ENCODE data around the gene MCM6.
"Not testable (repeated sequence)": the region's sequence is repeated elsewhere in the genome, so short reads cannot be mapped to it uniquely, and the experiment has no call there.

Gene MCM6

DNA sequence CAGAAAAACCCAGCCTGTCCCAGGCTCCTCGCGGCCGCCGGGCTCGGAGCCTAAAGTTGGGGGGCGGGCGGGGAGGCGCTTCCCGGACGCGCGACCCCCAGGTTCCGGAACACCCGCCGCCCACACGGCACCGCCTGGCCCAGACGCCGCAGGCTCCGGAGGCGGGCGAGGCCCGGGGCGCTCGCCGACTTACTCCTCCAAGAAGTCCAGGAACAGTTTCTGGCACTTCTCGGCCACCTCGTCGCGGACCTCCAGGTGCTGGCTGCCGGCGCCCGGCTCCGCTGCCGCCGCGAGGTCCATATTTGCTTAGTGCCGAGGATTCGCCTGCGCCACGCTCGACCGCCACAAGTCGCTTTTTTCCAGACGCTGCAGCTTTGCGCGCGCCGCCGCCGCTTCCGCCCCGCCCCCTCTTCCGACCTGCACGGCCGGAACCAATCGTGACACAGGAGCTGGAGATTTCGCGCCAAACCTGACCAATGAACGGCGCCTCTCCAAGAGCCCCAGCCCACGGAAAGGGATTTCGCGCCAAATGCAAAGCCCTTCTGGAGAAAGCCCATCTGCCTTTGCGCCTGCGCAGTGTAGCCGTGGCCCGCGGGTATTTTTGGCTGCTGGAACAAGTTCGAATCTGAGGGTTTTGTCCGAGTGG is at the start of gene MCM6:
Gene MCM6 (minus strand): TSS at position 378 of the 646 bp plus-strand sequence. CDS start 78 bp downstream, at position 300.
- DNase-seq (ENCODE audit: low read depth in 2 of 2, low spot score in 1 of 2), result peak; percentile 96 to 97

DNA sequence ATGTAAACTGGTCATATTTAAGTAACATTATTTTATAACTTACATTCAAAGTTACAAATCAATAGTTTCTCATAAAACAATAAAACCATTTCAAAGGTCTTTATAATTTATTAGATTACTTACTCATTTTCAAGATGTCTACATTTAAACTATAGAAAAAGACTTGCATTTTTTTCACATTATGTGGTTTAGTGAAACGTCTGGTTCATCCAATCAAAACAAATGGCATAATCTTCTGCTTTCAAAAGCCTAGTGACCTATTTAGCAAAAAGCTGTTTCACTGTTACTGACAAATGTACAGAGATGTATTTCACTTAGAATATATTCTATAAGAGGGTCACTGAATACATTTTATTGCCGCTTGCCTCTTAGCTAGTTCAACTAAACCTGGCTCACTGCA is 49.3 kb upstream of the MCM6 start:
- DNase-seq (ENCODE audit: low read depth in 2 of 2, low spot score in 1 of 2), result no peak

DNA sequence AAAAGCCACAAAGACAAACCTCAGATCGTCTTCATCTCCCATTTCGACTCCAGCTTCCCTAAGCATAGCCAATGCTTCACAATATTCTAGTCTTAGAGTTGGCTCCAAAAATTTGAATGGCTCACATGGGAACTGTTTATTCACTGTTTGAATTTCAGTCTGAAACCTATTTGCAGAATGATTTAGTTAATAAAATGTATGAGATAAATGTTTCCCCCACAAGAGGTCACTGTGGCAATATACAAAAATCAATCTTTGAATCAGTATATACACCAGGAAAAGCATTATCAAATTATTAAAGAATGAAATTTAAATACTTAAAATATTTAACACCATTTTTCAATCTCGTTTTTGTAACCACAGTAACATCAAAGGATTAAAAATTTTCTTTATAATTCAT is 40.0 kb upstream of the MCM6 start:
- DNase-seq (ENCODE audit: low read depth in 2 of 2, low spot score in 1 of 2), result no peak

DNA sequence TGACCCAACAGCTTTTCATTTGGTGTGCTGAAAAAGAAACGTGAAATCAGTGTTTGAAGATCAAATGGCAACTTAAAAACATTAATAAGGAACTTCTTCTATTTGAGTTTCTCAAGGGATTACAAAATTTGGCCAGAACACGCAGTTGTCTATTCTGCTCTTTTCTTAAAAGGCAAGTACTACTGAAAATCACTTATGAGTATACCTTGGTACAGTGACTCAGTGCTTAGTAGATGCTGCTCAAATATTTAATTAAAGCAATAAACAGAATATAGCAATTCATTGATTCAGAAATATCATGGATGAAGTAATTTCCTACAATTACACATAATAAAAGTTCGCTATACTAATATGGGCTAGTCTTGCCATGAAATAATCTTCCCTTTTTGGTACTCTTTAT is 38.2 kb upstream of the MCM6 start:
- no peak for DNase-seq (ENCODE audit: low read depth in 2 of 2, low spot score in 1 of 2)

DNA sequence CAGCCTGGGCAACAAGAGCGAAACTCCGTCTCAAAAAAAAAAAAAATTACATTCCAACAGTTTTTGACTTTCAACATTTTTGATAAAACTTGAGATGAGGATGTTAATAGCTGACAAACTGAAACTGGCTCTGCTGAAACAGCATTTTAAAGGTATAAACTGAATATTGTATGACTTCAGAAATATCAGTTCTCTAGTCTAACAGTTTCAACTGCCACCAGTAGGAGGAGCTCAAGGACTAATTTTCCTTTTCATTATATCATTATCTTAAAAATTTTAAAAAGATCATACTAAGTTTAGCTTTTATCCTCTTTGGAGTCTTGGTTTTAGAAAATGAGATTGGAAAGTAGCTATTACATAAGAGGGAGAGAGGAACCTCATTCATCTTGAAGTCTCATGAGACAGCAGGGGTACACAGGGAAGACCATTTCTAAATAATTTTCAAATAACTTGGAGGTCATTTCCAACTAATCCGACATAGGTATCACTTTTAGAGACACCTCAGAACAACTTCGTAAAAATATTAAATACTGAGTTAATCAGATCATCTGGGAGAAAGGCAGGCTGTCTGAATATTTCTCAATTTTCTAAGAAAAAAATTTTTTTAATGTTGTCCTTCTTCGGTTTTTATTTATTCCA is 37.6 kb upstream of the MCM6 start:
- DNase-seq (ENCODE audit: low read depth in 2 of 2, low spot score in 1 of 2), result peak in 1 of 2 donors; percentile 27

DNA sequence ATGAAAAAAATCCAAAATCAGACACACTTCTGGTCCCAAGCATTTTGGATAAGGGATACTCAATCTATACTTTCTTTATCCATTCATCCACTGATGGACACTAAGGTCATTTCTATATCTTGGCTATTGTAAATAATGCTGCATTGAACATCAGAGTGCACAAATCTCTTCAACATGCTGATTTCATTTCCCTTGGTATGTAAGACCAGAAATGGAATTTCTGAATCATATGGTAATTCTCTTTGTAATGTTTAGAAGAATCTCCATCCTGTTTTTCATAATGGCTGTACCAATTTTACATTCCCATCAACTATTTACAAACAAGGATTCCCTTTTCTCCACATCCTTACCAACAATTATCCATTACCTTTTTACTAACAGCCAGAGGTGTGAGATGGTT is 33.7 kb upstream of the MCM6 start:
- DNase-seq (ENCODE audit: low read depth in 2 of 2, low spot score in 1 of 2), result no peak

DNA sequence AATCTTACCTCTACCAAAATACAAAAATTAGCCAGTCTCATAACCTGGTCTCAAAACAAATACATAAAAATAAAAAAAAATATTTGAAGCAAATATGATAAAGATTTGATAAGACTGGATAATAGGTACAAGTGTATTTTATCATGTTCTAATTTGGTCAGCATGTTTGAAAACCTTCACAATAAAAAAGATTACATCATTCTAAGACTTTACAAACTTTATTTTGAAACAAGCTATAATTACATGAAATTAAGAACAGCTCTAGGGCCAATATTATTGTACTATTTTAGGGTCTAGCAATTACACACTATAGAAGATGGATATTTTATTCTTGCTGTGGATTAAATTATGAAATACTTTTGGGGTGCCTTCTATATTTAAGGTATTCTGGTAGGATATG is 29.4 kb upstream of the MCM6 start:
- DNase-seq (ENCODE audit: low read depth in 2 of 2, low spot score in 1 of 2), result no peak

DNA sequence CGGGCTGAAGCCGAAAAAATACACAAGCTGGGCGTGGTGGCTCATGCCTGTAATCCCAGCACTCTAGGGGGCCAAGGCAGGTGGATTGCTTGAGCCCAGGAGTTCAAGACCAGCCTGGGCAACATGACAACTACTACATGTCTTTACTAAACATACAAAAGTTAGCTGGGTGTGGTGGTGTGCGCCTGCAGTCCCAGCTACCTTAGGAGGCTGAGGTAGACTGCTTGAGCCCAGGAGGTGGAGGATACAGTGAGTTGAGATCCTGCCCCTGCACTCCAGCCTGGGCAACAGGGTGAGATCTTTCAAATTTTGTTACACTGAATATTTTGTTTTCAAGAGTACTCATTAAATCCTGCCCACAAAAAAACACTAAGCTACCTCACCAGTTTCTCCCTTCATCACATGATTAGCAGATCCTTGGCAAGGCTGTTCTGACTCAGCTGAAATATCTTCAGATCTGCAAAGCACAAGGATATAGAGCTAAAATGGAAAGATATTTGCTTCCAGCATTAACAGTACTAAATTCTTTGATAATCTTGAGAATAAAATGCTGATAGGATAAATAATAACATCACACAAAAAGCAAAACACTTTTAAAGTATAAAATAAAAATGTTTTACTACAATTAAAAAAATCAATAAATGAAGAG is 28.2 kb upstream of the MCM6 start:
- no peak for DNase-seq (ENCODE audit: low read depth in 2 of 2, low spot score in 1 of 2)

DNA sequence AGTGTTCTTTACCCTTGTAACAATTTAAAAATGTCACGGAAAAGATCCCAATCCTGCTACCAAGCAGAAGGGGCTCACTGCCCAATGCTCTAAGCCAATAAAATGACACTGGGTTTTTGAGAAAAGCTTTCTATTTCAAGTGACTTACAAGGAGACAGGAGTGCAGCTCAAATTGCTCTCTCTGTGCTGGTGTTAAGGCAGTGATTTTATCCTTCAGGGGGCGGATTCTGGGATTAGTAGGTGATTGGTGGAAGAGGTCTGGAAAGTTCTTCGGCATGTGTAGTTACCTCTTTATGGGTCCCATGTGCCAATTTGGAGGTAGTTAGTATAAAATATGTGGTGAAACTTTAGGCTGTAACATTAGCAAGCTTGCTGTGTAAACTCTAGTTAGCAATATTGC is 27.4 kb upstream of the MCM6 start:
- DNase-seq (ENCODE audit: low read depth in 2 of 2, low spot score in 1 of 2), result no peak

DNA sequence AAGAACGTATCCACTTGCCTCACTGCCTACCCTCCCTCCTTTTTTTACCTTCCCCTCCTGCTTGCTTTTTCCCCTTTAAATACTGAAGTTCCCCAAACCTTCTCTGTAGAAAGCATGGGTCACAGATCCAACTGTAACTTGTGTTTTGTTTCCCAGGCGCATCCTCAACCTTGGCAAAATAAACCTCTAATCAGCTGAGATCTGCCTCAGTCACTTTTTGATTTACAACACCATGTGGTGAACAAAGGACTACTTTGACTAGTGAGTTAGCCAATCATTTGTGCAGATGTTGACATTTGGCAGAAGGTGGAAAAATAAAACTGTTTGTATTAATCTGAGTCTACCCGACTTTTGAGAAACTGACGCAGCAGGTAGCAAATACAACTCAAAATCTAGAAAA is 23.3 kb upstream of the MCM6 start:
- no peak for DNase-seq (ENCODE audit: low read depth in 2 of 2, low spot score in 1 of 2)

DNA sequence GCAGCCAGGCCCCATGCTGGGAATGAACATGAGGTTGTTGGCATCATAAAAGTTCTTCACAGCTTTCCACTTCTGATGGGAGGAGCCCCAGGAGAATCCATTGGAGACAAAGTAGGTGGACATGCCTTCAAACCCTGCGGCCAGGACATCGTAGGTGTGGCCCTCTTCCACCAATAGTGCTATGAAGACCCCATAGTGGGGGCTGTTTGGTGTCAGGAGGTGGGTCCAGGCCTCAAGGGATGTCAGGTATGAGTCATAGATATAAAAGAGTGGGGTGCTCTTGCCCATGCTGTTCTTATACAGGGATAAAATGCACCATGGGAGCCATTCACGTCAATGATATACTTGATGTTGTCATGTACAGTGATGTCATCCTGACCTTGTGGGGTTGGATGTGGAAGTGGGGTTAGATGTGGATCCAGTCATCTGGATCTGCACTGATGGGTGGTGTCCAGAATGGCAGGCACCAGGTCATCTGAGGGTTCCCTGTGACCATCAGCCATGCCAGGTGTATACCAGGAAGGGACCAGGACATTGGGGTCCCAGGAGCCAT is 22.1 kb upstream of the MCM6 start:
- DNase-seq (ENCODE audit: low read depth in 2 of 2, low spot score in 1 of 2), result no peak

DNA sequence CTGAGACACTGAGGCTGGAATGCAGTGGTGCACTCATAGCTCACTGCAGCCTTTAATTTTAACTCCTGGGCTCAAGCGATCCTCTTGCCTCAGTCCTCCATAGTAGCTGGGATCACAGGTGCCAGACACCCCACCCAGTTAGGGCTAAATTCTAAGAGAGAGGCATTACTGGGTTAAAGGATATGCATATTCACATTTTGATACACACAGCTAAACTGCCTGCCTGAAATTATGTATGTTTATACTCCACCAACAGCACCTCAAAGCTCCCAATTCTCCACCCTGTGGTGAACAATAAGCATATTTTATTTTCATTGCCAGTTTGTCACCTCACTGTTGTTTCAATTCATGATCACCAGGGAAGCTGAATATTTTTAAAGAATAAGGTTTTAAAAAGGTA is 18.7 kb upstream of the MCM6 start:
- DNase-seq (ENCODE audit: low read depth in 2 of 2, low spot score in 1 of 2), result no peak

DNA sequence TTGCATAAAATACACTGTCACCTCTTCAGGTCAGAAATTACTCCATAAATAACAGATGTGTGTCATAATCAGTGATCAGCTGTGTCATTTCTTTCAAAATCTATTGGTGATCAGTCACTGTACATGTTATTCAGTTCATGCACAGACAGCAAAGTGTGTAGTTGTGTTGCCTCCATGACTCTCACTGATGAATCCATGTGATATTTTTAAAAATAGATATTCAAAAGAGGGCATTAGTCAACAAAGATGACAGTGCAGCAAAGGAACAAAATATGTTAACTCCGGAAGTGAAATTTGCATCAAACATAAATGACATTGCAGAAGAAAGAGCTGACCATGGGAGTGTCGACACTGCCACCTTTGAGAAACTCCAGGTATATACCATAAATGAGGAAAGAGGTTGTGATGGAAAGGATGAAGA is 17.1 kb upstream of the MCM6 start:
- no peak for DNase-seq (ENCODE audit: low read depth in 2 of 2, low spot score in 1 of 2)

DNA sequence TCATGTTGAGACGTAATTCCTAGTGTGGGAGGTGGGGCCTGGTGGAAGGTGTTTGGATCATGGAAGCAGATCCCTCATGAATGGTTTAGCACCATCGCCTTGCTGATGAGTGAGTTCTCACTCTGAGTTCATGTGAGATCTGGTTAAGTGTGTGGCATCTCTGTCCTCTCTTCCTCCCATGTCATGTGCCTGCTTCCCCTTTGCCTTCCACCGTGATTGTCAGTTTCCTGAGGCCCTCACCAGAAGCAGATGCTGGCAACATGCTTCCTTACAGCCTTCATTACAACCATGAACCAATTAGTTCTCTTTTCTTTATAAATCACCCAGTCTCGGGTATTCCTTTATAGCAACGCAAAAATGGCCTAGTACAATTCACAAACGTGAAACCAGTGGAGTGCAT is 14.6 kb upstream of the MCM6 start:
- no peak for DNase-seq (ENCODE audit: low read depth in 2 of 2, low spot score in 1 of 2)

DNA sequence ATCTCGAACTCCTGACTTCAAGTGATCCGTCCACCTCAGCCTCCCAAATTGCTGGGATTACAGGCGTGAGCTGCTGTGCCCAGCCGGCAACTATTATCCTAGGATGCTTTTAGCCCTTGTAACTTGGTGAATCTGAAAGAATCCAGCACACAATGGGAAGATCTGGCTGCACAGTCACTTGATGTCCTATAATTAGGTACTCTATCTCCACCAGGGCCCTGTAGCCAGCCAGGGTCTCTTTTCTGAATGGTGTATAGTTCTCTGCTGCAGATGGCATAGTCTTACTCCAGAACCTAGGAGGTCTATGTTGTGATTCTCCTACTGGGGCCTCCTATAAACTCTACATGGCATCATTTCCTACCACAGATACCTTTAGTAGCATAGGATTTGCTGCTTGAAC is 13.9 kb upstream of the MCM6 start:
- no peak for DNase-seq (ENCODE audit: low read depth in 2 of 2, low spot score in 1 of 2)

DNA sequence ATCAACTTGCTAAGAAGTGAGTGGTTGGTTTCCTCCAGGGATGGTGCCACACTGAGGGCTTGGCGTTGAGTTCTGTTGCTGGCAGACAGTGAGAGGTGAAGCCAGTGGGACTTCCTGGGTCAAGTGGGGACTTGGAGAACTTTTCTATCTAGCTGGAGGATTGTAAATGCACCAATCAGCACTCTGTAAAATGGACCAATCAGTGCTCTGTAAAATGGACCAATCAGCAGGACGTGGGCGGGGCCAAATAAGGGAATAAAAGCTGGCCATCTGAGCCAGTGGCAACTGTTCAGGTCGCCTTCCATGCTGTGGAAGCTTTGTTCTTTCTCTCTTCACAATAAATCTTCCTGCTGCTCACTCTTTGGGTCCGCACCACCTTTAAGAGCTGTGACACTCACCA is 12.3 kb upstream of the MCM6 start:
- DNase-seq (ENCODE audit: low read depth in 2 of 2, low spot score in 1 of 2), result not testable (repeated sequence)

DNA sequence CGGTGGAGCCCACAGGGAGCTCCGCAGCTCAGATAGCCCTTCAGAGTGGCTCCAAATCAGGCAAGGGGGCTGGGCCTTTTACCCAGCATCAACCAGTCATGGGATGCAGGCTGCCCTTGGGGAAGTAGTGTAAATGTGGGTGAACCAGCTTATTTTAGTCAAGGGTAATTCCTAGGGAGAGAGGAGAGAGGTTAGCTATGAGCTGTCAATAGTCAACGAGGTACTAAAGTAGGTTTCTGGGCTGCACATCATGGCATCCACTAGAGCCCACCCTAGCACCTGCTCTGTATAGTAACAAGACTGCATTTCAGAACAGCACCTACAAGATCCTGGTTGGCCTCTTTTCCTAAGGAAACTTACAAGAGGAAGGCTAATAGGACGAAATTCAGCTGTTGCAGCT is 9.5 kb upstream of the MCM6 start:
- DNase-seq (ENCODE audit: low read depth in 2 of 2, low spot score in 1 of 2), result no peak

DNA sequence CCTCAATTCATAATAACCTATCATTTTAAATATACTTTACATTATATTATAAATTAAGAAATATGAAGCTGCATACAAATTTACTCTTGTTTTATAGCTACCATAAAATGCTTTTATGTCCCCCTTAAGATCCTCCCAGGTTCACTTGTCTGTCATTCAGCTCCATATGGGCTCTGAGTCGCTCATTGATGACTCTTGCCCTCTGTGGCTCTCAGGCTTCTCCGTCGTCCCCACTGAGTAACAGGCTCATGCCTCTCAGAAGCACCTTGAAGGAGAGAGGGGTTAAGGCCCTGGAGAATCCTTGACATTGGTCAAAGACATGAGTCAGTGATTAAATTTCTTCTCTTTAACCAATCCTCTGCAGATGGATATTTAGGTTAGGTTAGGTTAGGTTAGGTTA is 6.2 kb upstream of the MCM6 start:
- DNase-seq (ENCODE audit: low read depth in 2 of 2, low spot score in 1 of 2), result no peak

DNA sequence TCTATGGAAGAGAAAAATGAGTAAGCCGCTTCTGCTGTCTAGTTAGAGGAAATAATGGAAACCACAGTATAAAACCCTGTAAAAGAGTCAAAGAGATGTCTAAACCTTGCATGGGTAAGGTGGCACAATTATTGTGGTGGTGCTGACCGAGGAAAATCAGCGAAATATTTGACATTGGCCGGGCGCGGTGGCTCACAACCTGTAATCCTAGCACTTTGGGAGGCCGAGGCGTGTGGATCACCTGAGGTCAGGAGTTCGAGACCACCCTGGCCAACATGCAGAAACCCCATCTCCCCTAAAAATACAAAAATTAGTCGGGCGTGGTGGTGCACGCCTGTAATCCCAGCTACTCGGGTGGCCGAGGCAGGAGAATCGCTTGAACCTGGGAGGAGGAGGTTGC is 527 bp upstream of the MCM6 start:
- not testable (repeated sequence) for DNase-seq (ENCODE audit: low read depth in 2 of 2, low spot score in 1 of 2)

DNA sequence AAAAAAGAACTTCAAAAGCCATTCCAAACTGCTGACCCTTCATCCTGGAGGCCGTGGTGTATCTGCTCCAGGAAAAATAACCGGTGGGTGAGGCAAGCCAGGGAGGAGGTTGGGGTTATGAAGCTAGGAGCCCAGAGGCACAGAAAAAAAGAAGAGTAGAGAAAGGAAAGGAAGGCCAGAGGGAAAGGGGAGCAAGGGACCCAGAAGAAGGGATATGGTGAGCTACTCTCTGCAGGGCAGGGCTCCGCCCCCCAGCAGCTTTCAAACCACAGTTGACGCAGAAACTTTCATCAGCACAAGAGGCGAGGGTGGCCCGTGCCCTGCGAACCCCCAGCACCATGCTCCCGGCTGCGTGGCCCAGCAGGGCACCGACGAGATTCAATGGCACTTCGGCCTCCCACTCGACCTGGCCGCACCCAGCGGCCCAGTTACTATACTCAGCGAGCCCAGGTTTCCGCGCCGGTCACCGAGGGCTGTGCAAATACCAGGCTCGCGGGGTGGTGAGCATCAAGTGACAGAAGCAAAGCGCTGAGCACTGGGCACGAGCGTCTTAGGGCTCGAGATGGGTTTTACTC is 665 bp downstream of the MCM6 start:
- peak; percentile 47 to 61 for DNase-seq (ENCODE audit: low read depth in 2 of 2, low spot score in 1 of 2)

DNA sequence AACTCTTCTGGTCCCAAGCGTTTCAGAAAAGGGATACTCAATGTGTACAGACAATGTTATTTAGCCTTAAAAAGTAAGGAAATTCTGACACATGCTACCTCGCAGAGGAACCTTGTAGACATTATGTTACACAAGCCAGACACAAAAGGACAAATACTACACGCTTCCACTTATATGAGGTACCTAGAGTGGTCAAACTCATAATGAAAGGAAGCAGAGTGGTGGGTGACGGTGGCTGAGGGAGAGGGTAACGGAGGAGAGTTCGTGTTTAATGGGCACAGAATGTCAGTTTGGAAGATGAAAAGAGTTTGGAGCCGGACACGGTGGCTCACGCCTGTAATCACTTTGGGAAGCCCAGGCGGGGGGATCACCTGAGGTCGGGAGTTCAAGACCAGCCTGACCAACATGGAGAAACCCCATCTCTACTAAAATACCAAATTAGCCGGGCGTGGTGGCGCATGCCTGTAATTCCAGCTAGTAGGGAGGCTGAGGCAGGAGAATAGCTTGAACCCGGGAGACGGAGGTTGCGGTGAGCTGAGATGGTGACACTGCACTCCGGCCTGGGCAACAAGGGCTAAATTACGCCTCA is 1.4 kb downstream of the MCM6 start:
- DNase-seq (ENCODE audit: low read depth in 2 of 2, low spot score in 1 of 2), result no peak

DNA sequence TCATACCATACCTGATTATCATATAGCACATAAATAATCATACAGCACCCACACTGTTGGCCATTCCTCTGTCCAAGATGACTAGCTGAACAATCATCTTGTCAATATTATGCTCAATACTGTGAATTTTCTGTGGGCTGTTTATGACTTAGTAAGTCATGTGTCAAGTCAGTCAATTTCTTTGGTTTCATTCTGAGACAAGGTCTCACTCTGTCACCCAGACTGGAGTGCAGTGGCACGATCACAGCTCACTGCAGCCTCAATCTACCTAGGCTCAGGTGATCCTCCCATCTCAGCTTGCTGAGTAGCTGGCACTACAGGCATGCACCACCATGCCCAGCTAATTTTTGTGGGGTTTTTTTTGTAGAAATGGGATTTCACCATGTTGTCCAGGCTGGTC is 5.7 kb downstream of the MCM6 start:
- no peak for DNase-seq (ENCODE audit: low read depth in 2 of 2, low spot score in 1 of 2)
